Breast epithelium (tissue), 3 donors: ENCODE results near the gene BRIP1.
"Not testable (repeated sequence)": the region's sequence is repeated elsewhere in the genome, so short reads cannot be mapped to it uniquely, and the experiment has no call there.

ENCODE experiments used
- CTCF ChIP-seq, 3 donors: fragments of 450-650 bp; IDR thresholded peaks; one replicate each; pipeline ENCODE4 v1.5.1; 2016 to 2017; ENCODE audit warnings: antibody characterized with exemption in 3 of 3, mild to moderate bottlenecking in 3 of 3, moderate library complexity in 3 of 3
- POLR2A ChIP-seq: fragments of 450-650 bp; IDR thresholded peaks from one replicate; pipeline ENCODE4 v1.6.1; 2016; ENCODE audit warnings: antibody characterized with exemption, mild to moderate bottlenecking, moderate library complexity

DNA sequence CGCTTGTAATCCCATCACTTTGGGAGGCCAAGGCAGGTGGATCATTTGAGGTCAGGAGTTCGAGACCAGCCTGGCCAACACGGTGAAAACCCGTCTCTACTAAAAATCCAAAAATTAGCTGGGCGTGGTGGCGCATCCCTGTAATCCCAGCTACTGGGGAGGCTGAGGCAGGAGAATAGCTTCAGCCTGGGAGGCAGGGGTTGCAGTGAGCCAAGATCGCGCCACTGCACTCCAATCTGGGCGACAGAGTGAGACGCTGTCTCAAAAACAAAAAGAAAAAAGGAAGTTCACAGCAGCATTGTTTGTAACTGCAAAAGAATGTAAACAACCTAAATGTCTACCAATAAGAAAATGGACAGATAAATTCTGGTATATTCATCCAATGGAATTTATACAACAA is 2.9 kb downstream of the BRIP1 start:
- TF ChIP-seq POLR2A; CTCF (IDR thresholded peaks at IDR 0.05): not testable (repeated sequence)
